HepG2 (cell line): ENCODE data around the gene MMP17. TPM values are rescaled to one million over a fixed set of nuclear protein-coding genes. Genes with fewer than 3 reads are reported as not detected.

Experiments used
- AKAP8 ChIP-seq: sonication (generic); formaldehyde crosslinking; IDR thresholded peaks from 2 replicates; pipeline ENCODE4 v1.5.1; 2020; ENCODE audit warnings: mild to moderate bottlenecking, missing genetic modification reagents
- EED ChIP-seq: sonication (generic); formaldehyde crosslinking; IDR thresholded peaks from 2 replicates; pipeline ENCODE4 v1.5.0; 2020; ENCODE audit warnings: mild to moderate bottlenecking, missing genetic modification reagents
- FIP1L1 ChIP-seq: fragments of 200-400 bp; formaldehyde crosslinking; IDR thresholded peaks from 2 replicates; pipeline ENCODE4 v1.6.1; 2018; ENCODE audit warnings: low read depth, mild to moderate bottlenecking, low read length, moderate library complexity, borderline replicate concordance; ENCODE audit not compliant: insufficient read depth
- FOXA3 ChIP-seq: IDR thresholded peaks from 2 replicates; pipeline ENCODE4 v1.6.1; 2016; ENCODE audit warnings: missing genetic modification reagents, missing compliant biosample characterization
- GABPB1 ChIP-seq: IDR thresholded peaks from 2 replicates; pipeline ENCODE4 v1.6.1; 2016; ENCODE audit warnings: mild to moderate bottlenecking, missing genetic modification reagents, moderate library complexity, missing compliant biosample characterization
- HES4 ChIP-seq: sonication (generic); formaldehyde crosslinking; IDR thresholded peaks from 2 replicates; pipeline ENCODE4 v1.9.0; 2021; ENCODE audit warnings: mild to moderate bottlenecking, missing genetic modification reagents, borderline replicate concordance
- IRF2 ChIP-seq: IDR thresholded peaks from 2 replicates; pipeline ENCODE4 v1.6.1; 2018; ENCODE audit warnings: missing genetic modification reagents, missing compliant biosample characterization
- NR2F1 ChIP-seq, 2 experiments: fragments of 450-650 bp in 1 of 2; formaldehyde crosslinking in 1 of 2; IDR thresholded peaks; 2 replicates each; pipeline versions ENCODE4 v1.5.0 to v1.6.1; 2016 to 2020; ENCODE audit warnings: mild to moderate bottlenecking in 1 of 2, missing compliant biosample characterization in 1 of 2, missing genetic modification reagents in 1 of 2, moderate library complexity in 1 of 2
- NR2F2 ChIP-seq: IDR thresholded peaks from 2 replicates; pipeline ENCODE4 v1.6.1; 2012; ENCODE audit warnings: low read depth, inconsistent platforms, borderline replicate concordance
- SMAD1 ChIP-seq: sonication (generic); formaldehyde crosslinking; IDR thresholded peaks from 2 replicates; pipeline ENCODE4 v1.4.0; 2020; ENCODE audit warnings: missing genetic modification reagents, low read depth, mild to moderate bottlenecking, borderline replicate concordance
- SP1 ChIP-seq, 2 experiments: fragments of 450-650 bp in 1 of 2; sonication (generic) in 1 of 2; formaldehyde crosslinking in 1 of 2; IDR thresholded peaks; 2 replicates each; pipeline versions ENCODE4 v1.4.0 to v1.6.1; 2016 to 2020; ENCODE audit warnings: missing genetic modification reagents in 1 of 2
- SRSF9 ChIP-seq: fragments of 200-400 bp; formaldehyde crosslinking; IDR thresholded peaks from 2 replicates; pipeline ENCODE4 v1.6.1; 2018; ENCODE audit warnings: borderline replicate concordance, mild to moderate bottlenecking, low read depth, low read length; ENCODE audit not compliant: insufficient read depth, poor library complexity, severe bottlenecking
- TBX3 ChIP-seq: fragments of 450-650 bp; IDR thresholded peaks from 2 replicates; pipeline ENCODE4 v1.6.1; 2017; ENCODE audit warnings: antibody characterized with exemption, mild to moderate bottlenecking, inconsistent platforms, borderline replicate concordance
- ZNF367 ChIP-seq: sonication (generic); formaldehyde crosslinking; IDR thresholded peaks from 2 replicates; pipeline ENCODE4 v1.4.0; 2020; ENCODE audit warnings: missing genetic modification reagents, borderline replicate concordance
- ZNF44 ChIP-seq: sonication (generic); formaldehyde crosslinking; IDR thresholded peaks from 2 replicates; pipeline ENCODE4 v1.5.1; 2020; ENCODE audit warnings: mild to moderate bottlenecking, missing genetic modification reagents
- ZNF709 ChIP-seq: sonication (generic); formaldehyde crosslinking; IDR thresholded peaks from 2 replicates; pipeline ENCODE4 v1.5.0; 2020; ENCODE audit warnings: mild to moderate bottlenecking, missing genetic modification reagents
- ZNF782 ChIP-seq: sonication (generic); formaldehyde crosslinking; IDR thresholded peaks from 2 replicates; pipeline ENCODE4 v1.4.0; 2020; ENCODE audit warnings: missing genetic modification reagents, mild to moderate bottlenecking, borderline replicate concordance
- ZNF879 ChIP-seq: sonication (generic); formaldehyde crosslinking; IDR thresholded peaks from 2 replicates; pipeline ENCODE4 v1.8.1; 2023; ENCODE audit warnings: missing genetic modification reagents
- polyA plus RNA-seq, 8 experiments: library from polyadenylated mRNA; depleted of rRNA in 3 of 8; stranded (reverse) in 7 of 8; unstranded in 1 of 8; fragments of >200 nt; fragmentation: Illumina TruSeq in 4 of 8; extraction: Trizol in 4 of 8; gene quantifications; 2 replicates each; pipeline versions ENCODE4 v1.2.1 to v1.2.3, GENCODE V29; 2011 to 2016; ENCODE audit warnings: low read depth in 4 of 8, missing spikeins in 1 of 8, mixed read lengths in 1 of 8; ENCODE audit not compliant: insufficient read depth in 1 of 8
- total RNA-seq, 5 experiments: library from RNA; depleted of rRNA; stranded (reverse); fragments of >200 nt; fragmentation: Illumina TruSeq; extraction: Trizol; gene quantifications; 2 replicates each; pipeline ENCODE4 v1.2.3, GENCODE V29; 2016; ENCODE audit warnings: low read depth in 1 of 5
- TF ChIP-seq, protein P1 (sequence below): sonication (generic); formaldehyde crosslinking; IDR thresholded peaks from 2 replicates; pipeline ENCODE4 v1.4.0; 2020; ENCODE audit warnings: mild to moderate bottlenecking, missing genetic modification reagents
- TF ChIP-seq, protein P2 (sequence below): sonication (generic); formaldehyde crosslinking; IDR thresholded peaks from 2 replicates; pipeline ENCODE4 v1.4.0; 2020; ENCODE audit warnings: missing genetic modification reagents
- TF ChIP-seq, protein P3 (sequence below): sonication (generic); formaldehyde crosslinking; IDR thresholded peaks from 2 replicates; pipeline ENCODE4 v1.4.0; 2020; ENCODE audit warnings: missing genetic modification reagents
- TF ChIP-seq, protein P4 (sequence below): sonication (generic); formaldehyde crosslinking; IDR thresholded peaks from 2 replicates; pipeline ENCODE4 v1.4.0; 2020; ENCODE audit warnings: low read depth, mild to moderate bottlenecking, missing genetic modification reagents
- TF ChIP-seq, protein P5 (sequence below): sonication (generic); formaldehyde crosslinking; IDR thresholded peaks from 2 replicates; pipeline ENCODE4 v1.8.0; 2022; ENCODE audit warnings: missing genetic modification reagents, low read depth, mild to moderate bottlenecking, borderline replicate concordance

Gene MMP17
- total and polyA plus RNA-seq, 2 of the 13 experiments (the other 11 are each of a cell fraction or from before 2014, with no cell fraction given) = 0.55 to 0.80 TPM

DNA sequence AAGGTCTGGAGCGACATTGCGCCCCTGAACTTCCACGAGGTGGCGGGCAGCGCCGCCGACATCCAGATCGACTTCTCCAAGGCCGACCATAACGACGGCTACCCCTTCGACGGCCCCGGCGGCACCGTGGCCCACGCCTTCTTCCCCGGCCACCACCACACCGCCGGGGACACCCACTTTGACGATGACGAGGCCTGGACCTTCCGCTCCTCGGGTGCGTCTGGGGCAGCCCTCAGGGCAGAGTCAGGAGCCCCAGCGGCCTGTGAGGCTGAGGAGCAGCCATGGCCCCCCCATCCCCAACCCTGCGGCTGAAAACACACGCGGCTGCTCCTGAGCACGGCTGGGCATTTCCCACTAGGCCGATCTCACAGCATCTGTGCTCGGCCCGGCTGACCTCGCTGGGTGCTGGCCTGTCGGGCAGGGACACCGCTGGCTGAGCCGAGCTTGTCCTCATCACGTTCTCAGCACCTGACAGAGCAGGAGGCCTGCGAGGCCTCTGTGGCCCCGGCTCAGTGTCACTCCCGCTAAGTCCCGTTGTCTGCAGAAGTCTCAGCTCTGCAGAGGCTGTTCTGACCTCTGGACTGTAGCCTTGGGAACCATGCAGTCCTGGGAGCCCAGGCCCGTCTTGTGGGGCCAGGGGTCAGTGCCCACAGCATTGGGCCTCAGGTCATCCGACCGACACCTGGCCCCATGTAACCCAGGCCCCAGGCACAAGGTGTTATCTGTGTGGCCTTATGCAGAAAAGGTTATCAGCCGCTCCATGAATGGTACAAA lies 12.6 kb downstream of the MMP17 start (continued):
- no peak for TF ChIP-seq SRSF9
- 0 out of 2 replicates have a peak, but pooled peaks have one; percentile 66 for TF ChIP-seq ZNF709 (CRISPR knock-in tag)
- TF ChIP-seq FIP1L1 = no peak
- no peak for TF ChIP-seq NR2F2
- no peak for TF ChIP-seq SP1 (IDR thresholded peaks at IDR 0.05)
- no peak for TF ChIP-seq SP1 (CRISPR knock-in tag; IDR thresholded peaks at IDR 0.05)
- TF ChIP-seq, protein P1, sequence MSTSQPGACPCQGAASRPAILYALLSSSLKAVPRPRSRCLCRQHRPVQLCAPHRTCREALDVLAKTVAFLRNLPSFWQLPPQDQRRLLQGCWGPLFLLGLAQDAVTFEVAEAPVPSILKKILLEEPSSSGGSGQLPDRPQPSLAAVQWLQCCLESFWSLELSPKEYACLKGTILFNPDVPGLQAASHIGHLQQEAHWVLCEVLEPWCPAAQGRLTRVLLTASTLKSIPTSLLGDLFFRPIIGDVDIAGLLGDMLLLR (CRISPR knock-in tag) = 0 out of 2 replicates have a peak, but pooled peaks have one; percentile 7
- peak; percentile 41; the same call in 1 of the 2 replicates for TF ChIP-seq ZNF367 (CRISPR knock-in tag)
- peak; percentile 37; the same call in 1 of the 2 replicates for TF ChIP-seq SMAD1 (CRISPR knock-in tag)
- TF ChIP-seq TBX3 = no peak
- TF ChIP-seq HES4 = peak; percentile 95
- TF ChIP-seq, protein P2, sequence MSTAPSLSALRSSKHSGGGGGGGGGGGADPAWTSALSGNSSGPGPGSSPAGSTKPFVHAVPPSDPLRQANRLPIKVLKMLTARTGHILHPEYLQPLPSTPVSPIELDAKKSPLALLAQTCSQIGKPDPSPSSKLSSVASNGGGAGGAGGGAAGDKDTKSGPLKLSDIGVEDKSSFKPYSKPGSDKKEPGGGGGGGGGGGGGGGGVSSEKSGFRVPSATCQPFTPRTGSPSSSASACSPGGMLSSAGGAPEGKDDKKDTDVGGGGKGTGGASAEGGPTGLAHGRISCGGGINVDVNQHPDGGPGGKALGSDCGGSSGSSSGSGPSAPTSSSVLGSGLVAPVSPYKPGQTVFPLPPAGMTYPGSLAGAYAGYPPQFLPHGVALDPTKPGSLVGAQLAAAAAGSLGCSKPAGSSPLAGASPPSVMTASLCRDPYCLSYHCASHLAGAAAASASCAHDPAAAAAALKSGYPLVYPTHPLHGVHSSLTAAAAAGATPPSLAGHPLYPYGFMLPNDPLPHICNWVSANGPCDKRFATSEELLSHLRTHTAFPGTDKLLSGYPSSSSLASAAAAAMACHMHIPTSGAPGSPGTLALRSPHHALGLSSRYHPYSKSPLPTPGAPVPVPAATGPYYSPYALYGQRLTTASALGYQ (CRISPR knock-in tag) = no peak
- TF ChIP-seq, protein P3, sequence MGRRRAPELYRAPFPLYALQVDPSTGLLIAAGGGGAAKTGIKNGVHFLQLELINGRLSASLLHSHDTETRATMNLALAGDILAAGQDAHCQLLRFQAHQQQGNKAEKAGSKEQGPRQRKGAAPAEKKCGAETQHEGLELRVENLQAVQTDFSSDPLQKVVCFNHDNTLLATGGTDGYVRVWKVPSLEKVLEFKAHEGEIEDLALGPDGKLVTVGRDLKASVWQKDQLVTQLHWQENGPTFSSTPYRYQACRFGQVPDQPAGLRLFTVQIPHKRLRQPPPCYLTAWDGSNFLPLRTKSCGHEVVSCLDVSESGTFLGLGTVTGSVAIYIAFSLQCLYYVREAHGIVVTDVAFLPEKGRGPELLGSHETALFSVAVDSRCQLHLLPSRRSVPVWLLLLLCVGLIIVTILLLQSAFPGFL (CRISPR knock-in tag) = no peak
- TF ChIP-seq ZNF879 = peak; percentile 88; the same call in 1 of the 2 replicates
- no peak for TF ChIP-seq AKAP8
- TF ChIP-seq ZNF44 (CRISPR knock-in tag) = no peak
- no peak; the same call in 1 of the 2 replicates for TF ChIP-seq ZNF782 (CRISPR knock-in tag)
- TF ChIP-seq, protein P4, sequence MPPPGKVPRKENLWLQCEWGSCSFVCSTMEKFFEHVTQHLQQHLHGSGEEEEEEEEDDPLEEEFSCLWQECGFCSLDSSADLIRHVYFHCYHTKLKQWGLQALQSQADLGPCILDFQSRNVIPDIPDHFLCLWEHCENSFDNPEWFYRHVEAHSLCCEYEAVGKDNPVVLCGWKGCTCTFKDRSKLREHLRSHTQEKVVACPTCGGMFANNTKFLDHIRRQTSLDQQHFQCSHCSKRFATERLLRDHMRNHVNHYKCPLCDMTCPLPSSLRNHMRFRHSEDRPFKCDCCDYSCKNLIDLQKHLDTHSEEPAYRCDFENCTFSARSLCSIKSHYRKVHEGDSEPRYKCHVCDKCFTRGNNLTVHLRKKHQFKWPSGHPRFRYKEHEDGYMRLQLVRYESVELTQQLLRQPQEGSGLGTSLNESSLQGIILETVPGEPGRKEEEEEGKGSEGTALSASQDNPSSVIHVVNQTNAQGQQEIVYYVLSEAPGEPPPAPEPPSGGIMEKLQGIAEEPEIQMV = peak; percentile 80; the same call in 1 of the 2 replicates
- TF ChIP-seq FOXA3 (CRISPR knock-in tag) = 0 out of 2 replicates have a peak, but pooled peaks have one; percentile 8
- peak in 1 of 2 experiments; percentile 39; a peak in 1 of 4 replicates for TF ChIP-seq NR2F1 (CRISPR knock-in tag; IDR thresholded peaks at IDR 0.05)
- TF ChIP-seq IRF2 = no peak
- TF ChIP-seq, protein P5, sequence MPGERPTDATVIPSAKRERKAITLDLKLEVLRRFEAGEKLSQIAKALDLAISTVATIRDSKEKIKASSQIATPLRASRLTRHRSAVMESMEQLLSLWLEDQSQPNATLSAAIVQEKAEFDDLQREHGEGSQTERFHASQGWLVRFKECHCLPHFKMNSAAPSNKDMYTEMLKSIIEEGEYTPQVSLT (CRISPR knock-in tag) = no peak
- no peak for TF ChIP-seq EED (CRISPR knock-in tag)
- TF ChIP-seq GABPB1 (CRISPR knock-in tag) = peak; percentile 52; the same call in 1 of the 2 replicates
